ENCODE results near the gene CCDC148. TPM values are rescaled to one million over a fixed set of nuclear protein-coding genes. Genes with fewer than 3 reads are reported as not detected.

The CCDC148 gene
- total and polyA plus RNA-seq, 2 donors (not counting 3 experiments of a cell fraction or from before 2014, with no cell fraction given): 0.04 to 0.69 TPM

- H3K9ac ChIP-seq (replicated peaks; ENCODE audit: extremely low read depth, insufficient read depth, low read length): no peak overlapping the region
- no TSS peak for BruUV-seq (replicated peaks)
- DNase-seq (ENCODE audit: low read depth, low spot score) (no peak), FAIRE-seq (no peak)
- H3K4me3 ChIP-seq (replicated peaks in 1 of 3; ENCODE audit: insufficient read depth in 1 of 3, low read depth in 1 of 3, low read length in 3 of 3): no peak overlapping the region
- no peak overlapping the region for H3K4me2 ChIP-seq (ENCODE audit: insufficient read depth, low read length)
- CTCF ChIA-PET: no interaction called here
- H3K4me1 ChIP-seq (ENCODE audit: control insufficient read depth, extremely low read depth, insufficient read depth, low read length): no peaks in the 10 kb centered on the region
- H4K20me1 ChIP-seq (replicated peaks; ENCODE audit: control insufficient read depth, extremely low read depth, insufficient read depth, low read length): no peaks in the 10 kb centered on the region
- intact Hi-C loops (cut with micrococcal nuclease) (no loop called here), dilution Hi-C loops (cut with MboI; ENCODE audit: extremely low pct_ligation_motif_present, low sequenced_read_pairs) (no loop called here)
- no peaks in the 10 kb centered on the region for H3K79me2 ChIP-seq (ENCODE audit: control insufficient read depth, insufficient read depth, low read length)
- no peak overlapping the region for H3K27ac ChIP-seq (ENCODE audit: insufficient read depth, low read depth, low read length)
- H3K27me3 ChIP-seq (ENCODE audit: control insufficient read depth in 2 of 2, insufficient read depth in 2 of 2, low read length in 2 of 2): peaks cover 0 to 1% of the 10 kb centered on the region in 2 experiments
- no peaks in the 10 kb centered on the region for H3K9me1 ChIP-seq (replicated peaks; ENCODE audit: control insufficient read depth, extremely low read depth, insufficient read depth, low read length)
- H3K36me3 ChIP-seq (ENCODE audit: control insufficient read depth in 2 of 2, extremely low read depth in 1 of 2, insufficient read depth in 2 of 2, low read length in 2 of 2): no peaks in the 10 kb centered on the region
- H2AFZ ChIP-seq (ENCODE audit: low read depth, low read length): no peak overlapping the region
- no peak for TF ChIP-seq MAX (IDR thresholded peaks at IDR 0.05; ENCODE audit: insufficient read depth, insufficient read length)
- TF ChIP-seq FOS (IDR thresholded peaks at IDR 0.05; ENCODE audit: borderline replicate concordance, insufficient read depth, low read length): no peak
- no peak for TF ChIP-seq GATA2 (IDR thresholded peaks at IDR 0.05; ENCODE audit: insufficient read depth, insufficient read length, low read depth, low read length)
- TF ChIP-seq CTCF (IDR thresholded peaks at IDR 0.05; ENCODE audit: extremely low read depth in 1 of 2, insufficient read depth in 1 of 2, low read depth in 1 of 2, low read length in 2 of 2): no peak
- no peak for TF ChIP-seq POLR2AphosphoS5 (IDR thresholded peaks at IDR 0.05; ENCODE audit: insufficient read depth, low read depth, low read length)
- no peak for TF ChIP-seq JUN (IDR thresholded peaks at IDR 0.05; ENCODE audit: borderline replicate concordance, insufficient read depth, insufficient read length, low read depth)
- no peak for TF ChIP-seq EZH2 (IDR thresholded peaks at IDR 0.05; ENCODE audit: borderline replicate concordance, low read depth, low read length, severe bottlenecking)
- TF ChIP-seq POLR2A (IDR thresholded peaks at IDR 0.05; ENCODE audit: low read depth, low read length): no peak
- no peak for TF ChIP-seq MYC (IDR thresholded peaks at IDR 0.05; ENCODE audit: low read depth, low read length)
- no peaks in the 10 kb centered on the region for H3K9me3 ChIP-seq (replicated peaks; ENCODE audit: control insufficient read depth, insufficient read depth, low read length)
- POLR2A ChIA-PET: no interaction called here
Observed at GRCh38 chr2:158153270-158154015, 303.1 kb downstream of the CCDC148 start.

All from endothelial cell of umbilical vein (primary cell).